Right lobe of liver (tissue), 6 donors: ENCODE results near the gene TECTA. TPM values are rescaled to one million over a fixed set of nuclear protein-coding genes. Genes with fewer than 3 reads are reported as not detected.

Experiments
- ATAC-seq, 4 donors: fragments of 200-7000 bp; cut with Tn5 transposase; one replicate each; pipeline ENCODE4 v1.9.1; 2020; ENCODE audit warnings: mild to moderate bottlenecking in 4 of 4, moderate library complexity in 4 of 4
- DNase-seq, 3 donors: peaks; one replicate each; pipeline ENCODE4 v3.0.0-alpha.2; 2020
- H3K27ac ChIP-seq, 3 donors: fragments of 200-600 bp; one replicate each; pipeline ENCODE4 v1.8.0; 2022
- H3K27me3 ChIP-seq, 2 donors: fragments of 200-600 bp; one replicate each; pipeline ENCODE4 v1.8.0; 2022
- H3K36me3 ChIP-seq, 4 donors: fragments of 200-600 bp; sonication (generic) in 1 of 4; one replicate each; pipeline versions ENCODE4 v1.5.1 to v1.8.0; 2017 to 2022; ENCODE audit warnings: control low read depth in 1 of 4
- H3K4me1 ChIP-seq, 4 donors: fragments of 200-600 bp; sonication (generic) in 1 of 4; one replicate each; pipeline versions ENCODE4 v1.5.1 to v1.8.0; 2017 to 2022; ENCODE audit warnings: control low read depth in 1 of 4
- H3K4me3 ChIP-seq, 3 donors: fragments of 200-600 bp; one replicate each; pipeline ENCODE4 v1.8.0; 2022
- H3K9me3 ChIP-seq, 4 donors: fragments of 200-600 bp; sonication (generic) in 1 of 4; one replicate each; pipeline versions ENCODE4 v1.5.1 to v1.8.0; 2017 to 2022; ENCODE audit warnings: control low read depth in 1 of 4
- CTCF ChIP-seq, 4 donors: fragments of 200-600 bp in 3 of 4; fragments of 450-650 bp in 1 of 4; IDR thresholded peaks; one replicate each; pipeline versions ENCODE4 v1.5.1 to v1.8.0; 2016 to 2022; ENCODE audit warnings: antibody characterized with exemption in 4 of 4, mild to moderate bottlenecking in 2 of 4
- POLR2A ChIP-seq: fragments of 450-650 bp; IDR thresholded peaks from one replicate; pipeline ENCODE4 v1.6.1; 2017; ENCODE audit warnings: antibody characterized with exemption, mild to moderate bottlenecking
- WGBS: methylation state at CpG from one replicate; pipeline ENCODE4 v1.1.6; 2018; ENCODE audit warnings: low coverage, low lambda C conversion rate; ENCODE audit not compliant: insufficient coverage; ENCODE audit errors: missing lambda C conversion rate; 5-methylcytosine and 5-hydroxymethylcytosine counted together
- intact Hi-C, 2 donors: fragments of 100-400 bp; cut with DNase I; formaldehyde crosslinking; loops; one replicate each; pipeline versions ENCODE4 v1.11.2 to v1.14.1; 2022
- total RNA-seq, 6 experiments: library from RNA; depleted of rRNA in 2 of 6; stranded (reverse); fragments of >200 nt in 2 of 6; fragmentation: NEBNext Ultra II Directional in 3 of 6; extraction: Animal tissue kit (Norgen Biotek cat#: 25700) in 3 of 6; gene quantifications; one replicate each; pipeline versions ENCODE4 v1.1.0 to v1.2.4, GENCODE V29; 2016 to 2023
- donor health status: DM: no; HTN: yes; CAD: no.
- donor health status: DM: no; HTN: no; CAD: no.
- donor health status: DM: no; HTN: no; CAD: no.
- donor health status: DM: no; HTN: yes; CAD: no.
- donor health status: DM: no; HTN: yes; CAD: no.

Gene TECTA
- total RNA-seq, 6 experiments from 2014 or later, result 0.24 to 1.2 (median 0.52) TPM

- ATAC-seq (no peak), DNase-seq (no peak)
- Histone ChIP-seq H3K9me3 (no peaks in the 10 kb centered on the region), H3K27me3 (no peaks in the 10 kb centered on the region), H3K36me3 (no peaks in the 10 kb centered on the region), H3K4me1 (no peaks in the 10 kb centered on the region), H3K27ac (no peak overlapping the region), H3K4me3 (no peak overlapping the region)
- TF ChIP-seq CTCF (IDR thresholded peaks at IDR 0.05) (no peak), POLR2A (no peak)
- 72% methylated on average over 6 of the region's 6 CpGs for WGBS
- intact Hi-C loops, result no loop called here
Observed at GRCh38 chr11:121105481-121106195, 4.6 kb downstream of the TECTA start.

- H3K36me3 ChIP-seq, result no peaks in the 10 kb centered on the region
- intact Hi-C loops, result no loop called here
- H3K4me3 ChIP-seq, result no peak overlapping the region
- H3K4me1 ChIP-seq, result no peaks in the 10 kb centered on the region
- no peak for TF ChIP-seq CTCF (IDR thresholded peaks at IDR 0.05)
- TF ChIP-seq POLR2A, result no peak
- no peaks in the 10 kb centered on the region for H3K9me3 ChIP-seq
- DNase-seq (no peak), ATAC-seq (no peak)
- no peaks in the 10 kb centered on the region for H3K27me3 ChIP-seq
- H3K27ac ChIP-seq, result no peak overlapping the region
- WGBS, result 100% methylated on average over 5 of the region's 5 CpGs
Observed at GRCh38 chr11:121106812-121107211, 5.8 kb downstream of the TECTA start.

- Histone ChIP-seq H3K9me3 (no peaks in the 10 kb centered on the region), H3K27me3 (no peaks in the 10 kb centered on the region), H3K4me3 (no peak overlapping the region), H3K27ac (no peak overlapping the region), H3K36me3 (no peaks in the 10 kb centered on the region), H3K4me1 (no peaks in the 10 kb centered on the region)
- intact Hi-C loops, result no loop called here
- TF ChIP-seq POLR2A (no peak), CTCF (IDR thresholded peaks at IDR 0.05) (no peak)
- no peak for ATAC-seq
- DNase-seq, result no peak
- WGBS, result 100% methylated on average over 1 of the region's 1 CpG
Observed at GRCh38 chr11:121108413-121108812, 7.4 kb downstream of the TECTA start.

GRCh38 chr11:121109471-121109870 is 8.4 kb downstream of the TECTA start:
- no peak overlapping the region for H3K27ac ChIP-seq
- TF ChIP-seq CTCF (IDR thresholded peaks at IDR 0.05), result no peak
- no peak for TF ChIP-seq POLR2A
- no peaks in the 10 kb centered on the region for H3K9me3 ChIP-seq
- H3K36me3 ChIP-seq, result no peaks in the 10 kb centered on the region
- ATAC-seq, result no peak
- no peak for DNase-seq
- no peaks in the 10 kb centered on the region for H3K4me1 ChIP-seq
- intact Hi-C loops, result no loop called here
- H3K4me3 ChIP-seq, result no peak overlapping the region
- H3K27me3 ChIP-seq, result no peaks in the 10 kb centered on the region
- WGBS, result 64% methylated on average over 2 of the region's 2 CpGs
